Thymus (tissue), 11 donors: ENCODE results near the gene PCDHB6. TPM values are rescaled to one million over a fixed set of nuclear protein-coding genes. Genes with fewer than 3 reads are reported as not detected.
"Not testable (repeated sequence)": the region's sequence is repeated elsewhere in the genome, so short reads cannot be mapped to it uniquely, and the experiment has no call there.

ENCODE experiments used
- DNase-seq, 9 donors: peaks; one replicate each; pipeline ENCODE4 v3.0.0-alpha.2; 2013; ENCODE audit warnings: low spot score in 9 of 9, low read depth in 6 of 9, missing footprints in 1 of 9
- H3K27ac ChIP-seq, 2 donors: one replicate each; pipeline ENCODE4 v1.5.1; 2013; ENCODE audit warnings: control low read depth in 1 of 2, low read depth in 1 of 2, low read length in 1 of 2, mild to moderate bottlenecking in 1 of 2, moderate library complexity in 1 of 2
- H3K27me3 ChIP-seq, 2 donors: one replicate each; pipeline ENCODE4 v1.5.1; 2013; ENCODE audit warnings: low read length in 1 of 2; ENCODE audit not compliant: control insufficient read depth in 2 of 2, insufficient read depth in 1 of 2
- H3K36me3 ChIP-seq, 2 donors: one replicate each; pipeline ENCODE4 v1.5.1; 2013; ENCODE audit warnings: low read length in 1 of 2, mild to moderate bottlenecking in 1 of 2, moderate library complexity in 1 of 2; ENCODE audit not compliant: control insufficient read depth in 2 of 2, insufficient read depth in 2 of 2
- H3K4me1 ChIP-seq, 2 donors: one replicate each; pipeline ENCODE4 v1.5.1; 2013; ENCODE audit warnings: low read length in 2 of 2; ENCODE audit not compliant: control insufficient read depth in 2 of 2, insufficient read depth in 2 of 2
- H3K4me3 ChIP-seq, 2 donors: one replicate each; pipeline ENCODE4 v1.5.1; 2013; ENCODE audit warnings: low read length in 2 of 2, control low read depth in 1 of 2, mild to moderate bottlenecking in 1 of 2
- H3K9me3 ChIP-seq, 2 donors: one replicate each; pipeline ENCODE4 v1.5.1; 2013; ENCODE audit warnings: low read length in 1 of 2, mild to moderate bottlenecking in 1 of 2; ENCODE audit not compliant: control insufficient read depth in 2 of 2, insufficient read depth in 1 of 2
- WGBS: extraction: QIAGEN DNeasy Blood & Tissue Kit; methylation state at CpG from one replicate; pipeline ENCODE4 v1.1.7; 2013; 5-methylcytosine and 5-hydroxymethylcytosine counted together
- polyA plus RNA-seq: library from polyadenylated mRNA; stranded (reverse); fragments of 200-250 nt; gene quantifications from one replicate; pipeline ENCODE4 v1.2.3, GENCODE V29; 2013
- total RNA-seq: library from RNA; stranded (reverse); fragments of 120-200 nt; gene quantifications from one replicate; pipeline ENCODE4 v1.2.4, GENCODE V29; 2013
- donor health status: healthy.

The PCDHB6 gene
- total and polyA plus RNA-seq, 2 donors: 0.09 to 0.23 TPM

DNA sequence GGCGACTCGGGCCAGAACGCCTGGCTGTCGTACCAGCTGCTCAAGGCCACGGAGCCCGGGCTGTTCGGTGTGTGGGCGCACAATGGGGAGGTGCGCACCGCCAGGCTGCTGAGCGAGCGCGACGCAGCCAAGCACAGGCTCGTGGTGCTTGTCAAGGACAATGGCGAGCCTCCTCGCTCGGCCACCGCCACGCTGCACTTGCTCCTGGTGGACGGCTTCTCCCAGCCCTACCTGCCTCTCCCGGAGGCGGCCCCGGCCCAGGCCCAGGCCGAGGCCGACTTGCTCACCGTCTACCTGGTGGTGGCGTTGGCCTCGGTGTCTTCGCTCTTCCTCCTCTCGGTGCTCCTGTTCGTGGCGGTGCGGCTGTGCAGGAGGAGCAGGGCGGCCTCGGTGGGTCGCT lies 44.5 kb downstream of the PCDHB6 start:
- DNase-seq, H3K36me3 ChIP-seq, H3K4me3 ChIP-seq, H3K9me3 ChIP-seq, H3K27ac ChIP-seq, H3K4me1 ChIP-seq: not testable (repeated sequence)
- WGBS: 32% methylated on average over 20 of the region's 37 CpGs
- H3K27me3 ChIP-seq: peaks cover 0 to 11% of the 10 kb centered on the region in 2 donors

DNA sequence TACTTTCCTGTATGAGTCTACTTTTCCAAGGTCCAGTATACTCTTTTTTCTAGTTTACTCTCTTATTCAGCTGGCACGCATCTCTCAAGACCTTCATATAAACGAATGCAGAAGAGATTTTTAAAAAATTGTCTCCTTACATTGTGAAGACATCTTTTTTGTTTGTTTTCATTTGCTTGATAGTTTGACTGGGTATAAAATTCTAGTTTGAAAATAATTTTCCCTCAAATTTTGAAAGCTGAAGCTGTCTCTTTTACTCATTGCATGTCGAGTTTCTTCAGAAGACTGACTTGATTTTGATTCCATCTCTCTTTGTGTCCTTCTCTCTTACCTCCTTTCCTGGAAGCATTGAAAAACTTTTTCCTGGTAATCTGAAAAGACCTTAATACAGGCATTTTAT lies 46.5 kb downstream of the PCDHB6 start:
- Histone ChIP-seq H3K27ac (no peak overlapping the region), H3K4me1 (no peaks in the 10 kb centered on the region), H3K9me3 (peaks cover 0 to 4% of the 10 kb centered on the region in 2 donors), H3K4me3 (no peak overlapping the region), H3K27me3 (peaks cover 0 to 14% of the 10 kb centered on the region in 2 donors), H3K36me3 (no peaks in the 10 kb centered on the region)
- 42% methylated on average over 3 of the region's 3 CpGs for WGBS
- DNase-seq: no peak

DNA sequence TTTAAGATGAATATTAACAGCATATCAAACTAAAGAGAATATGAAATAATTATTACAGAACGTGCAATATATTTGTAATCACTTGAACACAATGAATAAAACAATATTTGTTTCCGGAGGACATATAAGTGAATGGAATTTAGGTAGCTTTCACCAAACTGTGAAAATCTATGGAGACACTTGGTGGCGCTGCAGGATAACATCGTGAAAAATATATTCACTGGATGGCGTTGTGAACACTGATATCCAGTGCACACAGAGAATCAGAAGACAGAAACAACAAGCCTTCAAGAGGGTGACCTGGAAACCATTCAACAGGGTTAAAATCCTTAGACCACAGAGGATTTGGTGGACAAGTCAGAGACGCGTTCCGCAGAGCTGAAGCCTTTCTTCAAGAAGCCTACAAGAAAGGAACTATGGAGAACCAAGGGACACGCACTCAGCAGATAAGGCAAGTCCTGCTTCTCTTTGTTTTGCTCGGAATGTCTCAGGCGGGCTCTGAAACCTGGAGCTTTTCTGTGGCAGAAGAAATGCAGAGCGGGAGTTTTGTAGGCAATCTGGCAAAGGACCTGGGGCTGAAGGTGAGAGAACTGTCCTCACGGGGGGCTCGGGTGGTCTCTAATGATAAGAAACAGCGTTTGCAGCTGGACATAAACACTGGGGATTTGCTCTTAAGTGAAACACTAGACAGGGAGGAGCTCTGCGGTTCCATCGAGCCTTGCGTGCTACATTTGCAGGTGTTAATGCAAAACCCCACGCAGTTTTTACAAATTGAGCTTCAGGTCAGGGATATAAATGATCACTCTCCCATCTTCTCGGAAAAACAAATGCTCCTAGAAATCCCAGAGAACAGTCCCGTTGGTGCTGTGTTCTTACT lies 49.7 kb downstream of the PCDHB6 start, which contains the start of gene PCDHB11:
Gene PCDHB11, plus strand, starts transcription at position 269 of the 877 bp plus-strand sequence. Its CDS starts 148 bp downstream, at position 417.
- Histone ChIP-seq H3K4me1 (no peaks in the 10 kb centered on the region), H3K27ac (no peak within 1 kb of the TSS), H3K9me3 (peaks cover 0 to 4% of the 10 kb centered on the region in 2 donors), H3K4me3 (no peak within 1 kb of the TSS), H3K36me3 (no peaks in the 10 kb centered on the region), H3K27me3 (peaks cover 0 to 19% of the 10 kb centered on the region in 2 donors)
- DNase-seq: no peak
- WGBS: 43% methylated on average over 21 of the region's 21 CpGs

DNA sequence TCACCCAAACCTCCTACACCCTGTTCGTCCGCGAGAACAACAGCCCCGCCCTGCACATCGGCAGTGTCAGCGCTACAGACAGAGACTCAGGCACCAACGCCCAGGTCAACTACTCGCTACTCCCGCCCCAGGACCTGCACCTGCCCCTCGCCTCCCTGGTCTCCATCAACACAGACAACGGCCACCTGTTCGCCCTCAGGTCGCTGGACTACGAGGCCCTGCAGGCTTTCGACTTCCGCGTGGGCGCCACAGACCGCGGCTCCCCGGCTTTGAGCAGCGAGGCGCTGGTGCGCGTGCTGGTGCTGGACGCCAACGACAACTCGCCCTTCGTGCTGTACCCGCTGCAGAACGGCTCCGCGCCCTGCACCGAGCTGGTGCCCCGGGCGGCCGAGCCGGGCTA lies 51.3 kb downstream of the PCDHB6 start:
- 37% methylated on average over 26 of the region's 38 CpGs for WGBS
- H3K9me3 ChIP-seq, DNase-seq: not testable (repeated sequence)

DNA sequence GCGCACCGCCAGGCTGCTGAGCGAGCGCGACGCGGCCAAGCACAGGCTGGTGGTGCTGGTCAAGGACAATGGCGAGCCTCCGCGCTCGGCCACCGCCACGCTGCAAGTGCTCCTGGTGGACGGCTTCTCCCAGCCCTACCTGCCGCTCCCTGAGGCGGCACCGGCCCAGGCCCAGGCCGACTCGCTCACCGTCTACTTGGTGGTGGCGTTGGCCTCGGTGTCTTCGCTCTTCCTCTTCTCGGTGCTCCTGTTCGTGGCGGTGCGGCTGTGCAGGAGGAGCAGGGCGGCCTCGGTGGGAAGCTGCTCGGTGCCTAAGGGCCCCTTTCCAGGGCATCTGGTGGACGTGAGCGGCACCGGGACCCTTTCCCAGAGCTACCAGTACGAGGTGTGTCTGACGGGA lies 51.8 kb downstream of the PCDHB6 start:
- H3K4me1 ChIP-seq, H3K27ac ChIP-seq, H3K4me3 ChIP-seq, H3K9me3 ChIP-seq, DNase-seq, H3K36me3 ChIP-seq: not testable (repeated sequence)
- 41% methylated on average over 28 of the region's 35 CpGs for WGBS
- H3K27me3 ChIP-seq: peaks cover 0 to 18% of the 10 kb centered on the region in 2 donors

More for the DNA sequence above, 51.3 kb downstream of the PCDHB6 start:
- H3K27ac ChIP-seq, H3K4me3 ChIP-seq, H3K36me3 ChIP-seq, H3K4me1 ChIP-seq: not testable (repeated sequence)
- peaks cover 0 to 18% of the 10 kb centered on the region in 2 donors for H3K27me3 ChIP-seq

Other genes with a start within 250 kb of the PCDHB6 start
Only the 30 nearest of the 32 such genes appear.
- 0.05 TPM for gene PCDHAC1, start 223.8 kb upstream of the PCDHB6 start, total RNA-seq
- 0.02 TPM for gene PCDHAC1, start 223.8 kb upstream of the PCDHB6 start, polyA plus RNA-seq
- 0.38 TPM for gene PCDHAC2, start 183.6 kb upstream of the PCDHB6 start, total RNA-seq
- 0.02 TPM for gene PCDHAC2, start 183.6 kb upstream of the PCDHB6 start, polyA plus RNA-seq
- gene PCDHB1, start 98.7 kb upstream of the PCDHB6 start, total RNA-seq: 0.05 TPM
- gene PCDHB1, start 98.7 kb upstream of the PCDHB6 start, polyA plus RNA-seq: 0.02 TPM
- 0.24 TPM for gene PCDHB2, start 55.4 kb upstream of the PCDHB6 start, total RNA-seq
- gene PCDHB2, start 55.4 kb upstream of the PCDHB6 start, polyA plus RNA-seq: 0.39 TPM
- 0.09 TPM for gene PCDHB3, start 49.6 kb upstream of the PCDHB6 start, total RNA-seq
- 0.11 TPM for gene PCDHB3, start 49.6 kb upstream of the PCDHB6 start, polyA plus RNA-seq
- gene PCDHB4, start 28.2 kb upstream of the PCDHB6 start, total RNA-seq: 0.09 TPM
- gene PCDHB4, start 28.2 kb upstream of the PCDHB6 start, polyA plus RNA-seq: 0.34 TPM
- gene PCDHB5, start 14.9 kb upstream of the PCDHB6 start, total RNA-seq: 0.38 TPM
- gene PCDHB5, start 14.9 kb upstream of the PCDHB6 start, polyA plus RNA-seq: 1.0 TPM
- gene PCDHB7, start 22.6 kb downstream of the PCDHB6 start, total RNA-seq: 0.14 TPM
- 0.11 TPM for gene PCDHB7, start 22.6 kb downstream of the PCDHB6 start, polyA plus RNA-seq
- 0.05 TPM for gene PCDHB8, start 27.7 kb downstream of the PCDHB6 start, total RNA-seq
- gene PCDHB8, start 27.7 kb downstream of the PCDHB6 start, polyA plus RNA-seq: 0.05 TPM
- 0.14 TPM for gene PCDHB16, start 32.3 kb downstream of the PCDHB6 start, total RNA-seq
- 0.27 TPM for gene PCDHB16, start 32.3 kb downstream of the PCDHB6 start, polyA plus RNA-seq
- gene PCDHB9, start 37.1 kb downstream of the PCDHB6 start, total RNA-seq: 0.19 TPM
- gene PCDHB9, start 37.1 kb downstream of the PCDHB6 start, polyA plus RNA-seq: 0.16 TPM
- 0.19 TPM for gene PCDHB10, start 42.3 kb downstream of the PCDHB6 start, total RNA-seq
- 0.23 TPM for gene PCDHB10, start 42.3 kb downstream of the PCDHB6 start, polyA plus RNA-seq
- gene PCDHB11, start 49.6 kb downstream of the PCDHB6 start, total RNA-seq: 0.24 TPM
- gene PCDHB11, start 49.6 kb downstream of the PCDHB6 start, polyA plus RNA-seq: 0.37 TPM
- gene PCDHB12, start 58.7 kb downstream of the PCDHB6 start, total RNA-seq: 0.19 TPM
- gene PCDHB12, start 58.7 kb downstream of the PCDHB6 start, polyA plus RNA-seq: 0.18 TPM
- 0.14 TPM for gene PCDHB13, start 63.9 kb downstream of the PCDHB6 start, total RNA-seq
- 0.27 TPM for gene PCDHB13, start 63.9 kb downstream of the PCDHB6 start, polyA plus RNA-seq
- gene PCDHB14, start 73.3 kb downstream of the PCDHB6 start, total RNA-seq: 0.38 TPM
- 0.87 TPM for gene PCDHB14, start 73.3 kb downstream of the PCDHB6 start, polyA plus RNA-seq
- 0.33 TPM for gene PCDHB15, start 95.3 kb downstream of the PCDHB6 start, total RNA-seq
- gene PCDHB15, start 95.3 kb downstream of the PCDHB6 start, polyA plus RNA-seq: 0.66 TPM
- 0.09 TPM for gene SLC25A2, start 154.0 kb downstream of the PCDHB6 start, total RNA-seq
- 0.16 TPM for gene SLC25A2, start 154.0 kb downstream of the PCDHB6 start, polyA plus RNA-seq
- gene TAF7, start 170.7 kb downstream of the PCDHB6 start, total RNA-seq: 138 TPM
- 174 TPM for gene TAF7, start 170.7 kb downstream of the PCDHB6 start, polyA plus RNA-seq
- gene PCDHGA1, start 180.5 kb downstream of the PCDHB6 start, total RNA-seq: 0.09 TPM
- gene PCDHGA1, start 180.5 kb downstream of the PCDHB6 start, polyA plus RNA-seq: 0.16 TPM
- 0.19 TPM for gene PCDHGA2, start 188.7 kb downstream of the PCDHB6 start, total RNA-seq
- gene PCDHGA2, start 188.7 kb downstream of the PCDHB6 start, polyA plus RNA-seq: 0.46 TPM
- 0.19 TPM for gene PCDHGA3, start 193.8 kb downstream of the PCDHB6 start, total RNA-seq
- gene PCDHGA3, start 193.8 kb downstream of the PCDHB6 start, polyA plus RNA-seq: 0.11 TPM
- gene PCDHGB1, start 200.0 kb downstream of the PCDHB6 start, total RNA-seq: 0.14 TPM
- 0.11 TPM for gene PCDHGB1, start 200.0 kb downstream of the PCDHB6 start, polyA plus RNA-seq
- 0.19 TPM for gene PCDHGA4, start 205.0 kb downstream of the PCDHB6 start, total RNA-seq
- 0.11 TPM for gene PCDHGA4, start 205.0 kb downstream of the PCDHB6 start, polyA plus RNA-seq
- 0.28 TPM for gene PCDHGB2, start 209.9 kb downstream of the PCDHB6 start, total RNA-seq
- 0.21 TPM for gene PCDHGB2, start 209.9 kb downstream of the PCDHB6 start, polyA plus RNA-seq
- 0.19 TPM for gene PCDHGA5, start 214.1 kb downstream of the PCDHB6 start, total RNA-seq
- 0.18 TPM for gene PCDHGA5, start 214.1 kb downstream of the PCDHB6 start, polyA plus RNA-seq
- gene PCDHGB3, start 220.2 kb downstream of the PCDHB6 start, total RNA-seq: 0.33 TPM
- 0.14 TPM for gene PCDHGB3, start 220.2 kb downstream of the PCDHB6 start, polyA plus RNA-seq
- gene PCDHGA6, start 223.8 kb downstream of the PCDHB6 start, total RNA-seq: 0.47 TPM
- 1.2 TPM for gene PCDHGA6, start 223.8 kb downstream of the PCDHB6 start, polyA plus RNA-seq
- gene PCDHGA7, start 232.7 kb downstream of the PCDHB6 start, total RNA-seq: 0.28 TPM
- gene PCDHGA7, start 232.7 kb downstream of the PCDHB6 start, polyA plus RNA-seq: 0.46 TPM
- 1.0 TPM for gene PCDHGB4, start 237.6 kb downstream of the PCDHB6 start, total RNA-seq
- gene PCDHGB4, start 237.6 kb downstream of the PCDHB6 start, polyA plus RNA-seq: 1.6 TPM